ENCODE data around the gene PHYKPL.

DNA sequence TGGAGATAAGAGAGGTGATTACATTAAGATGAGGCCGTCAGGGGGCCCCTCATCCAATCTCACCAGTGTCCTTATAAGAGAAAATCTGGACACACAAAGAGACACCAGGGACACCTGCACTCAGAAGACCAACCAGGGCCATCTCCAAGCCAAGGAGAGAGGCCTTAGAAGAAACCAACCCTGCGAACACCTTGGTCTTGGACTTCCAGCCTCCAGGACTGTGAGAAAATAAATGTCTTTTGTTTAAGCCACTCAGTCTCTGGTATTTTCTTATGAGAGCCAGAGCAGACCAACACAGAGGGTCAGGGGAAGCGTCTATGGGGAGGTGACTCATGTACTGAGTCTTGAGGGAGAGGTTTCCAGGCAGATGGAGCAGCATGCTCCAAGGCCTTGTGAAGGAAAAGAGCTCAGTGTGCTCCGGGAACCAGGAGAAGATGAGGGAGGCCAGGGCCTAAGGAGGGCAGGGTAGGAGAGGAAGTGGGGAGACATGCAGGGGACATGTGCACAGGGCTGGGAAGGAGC lies 5.4 kb downstream of the PHYKPL start:
- TF ChIP-seq POLR2AphosphoS5 (IDR thresholded peaks at IDR 0.05; ENCODE audit: low read depth, low read length) (no peak), RXRA (IDR thresholded peaks at IDR 0.05; ENCODE audit: insufficient read depth, low read depth, low read length) (no peak), SIN3A (conservative IDR thresholded peaks at IDR 0.05 in 1 of 2, IDR thresholded peaks at IDR 0.05 in 1 of 2; ENCODE audit: low read depth in 1 of 2, low read length in 2 of 2) (no peak), RNF2 (IDR thresholded peaks at IDR 0.05; ENCODE audit: borderline replicate concordance, low read depth, low read length, missing control alignments, poor library complexity, severe bottlenecking) (no peak), EZH2 (IDR thresholded peaks at IDR 0.05; ENCODE audit: low read depth, low read length, severe bottlenecking) (no peak), MAFK (IDR thresholded peaks at IDR 0.05; ENCODE audit: low read depth, low read length) (no peak), TAF1 (IDR thresholded peaks at IDR 0.05; ENCODE audit: low read depth, low read length) (no peak), CEBPB (IDR thresholded peaks at IDR 0.05; ENCODE audit: low read depth, low read length) (no peak)
- TF ChIP-seq, protein P1, sequence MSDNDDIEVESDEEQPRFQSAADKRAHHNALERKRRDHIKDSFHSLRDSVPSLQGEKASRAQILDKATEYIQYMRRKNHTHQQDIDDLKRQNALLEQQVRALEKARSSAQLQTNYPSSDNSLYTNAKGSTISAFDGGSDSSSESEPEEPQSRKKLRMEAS (IDR thresholded peaks at IDR 0.05) = no peak
- TF ChIP-seq, protein P2, sequence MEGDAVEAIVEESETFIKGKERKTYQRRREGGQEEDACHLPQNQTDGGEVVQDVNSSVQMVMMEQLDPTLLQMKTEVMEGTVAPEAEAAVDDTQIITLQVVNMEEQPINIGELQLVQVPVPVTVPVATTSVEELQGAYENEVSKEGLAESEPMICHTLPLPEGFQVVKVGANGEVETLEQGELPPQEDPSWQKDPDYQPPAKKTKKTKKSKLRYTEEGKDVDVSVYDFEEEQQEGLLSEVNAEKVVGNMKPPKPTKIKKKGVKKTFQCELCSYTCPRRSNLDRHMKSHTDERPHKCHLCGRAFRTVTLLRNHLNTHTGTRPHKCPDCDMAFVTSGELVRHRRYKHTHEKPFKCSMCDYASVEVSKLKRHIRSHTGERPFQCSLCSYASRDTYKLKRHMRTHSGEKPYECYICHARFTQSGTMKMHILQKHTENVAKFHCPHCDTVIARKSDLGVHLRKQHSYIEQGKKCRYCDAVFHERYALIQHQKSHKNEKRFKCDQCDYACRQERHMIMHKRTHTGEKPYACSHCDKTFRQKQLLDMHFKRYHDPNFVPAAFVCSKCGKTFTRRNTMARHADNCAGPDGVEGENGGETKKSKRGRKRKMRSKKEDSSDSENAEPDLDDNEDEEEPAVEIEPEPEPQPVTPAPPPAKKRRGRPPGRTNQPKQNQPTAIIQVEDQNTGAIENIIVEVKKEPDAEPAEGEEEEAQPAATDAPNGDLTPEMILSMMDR (IDR thresholded peaks at IDR 0.05; ENCODE audit: control extremely low read depth in 1 of 3, insufficient read depth in 1 of 3, low read depth in 1 of 3, low read length in 3 of 3) = no peak
